ENCODE measurements around the gene CAMK2N2.

Gene CAMK2N2

GRCh38 chr3:184239221-184239620 is 22.1 kb downstream of the CAMK2N2 start:
- DNase-seq = no peak

DNA sequence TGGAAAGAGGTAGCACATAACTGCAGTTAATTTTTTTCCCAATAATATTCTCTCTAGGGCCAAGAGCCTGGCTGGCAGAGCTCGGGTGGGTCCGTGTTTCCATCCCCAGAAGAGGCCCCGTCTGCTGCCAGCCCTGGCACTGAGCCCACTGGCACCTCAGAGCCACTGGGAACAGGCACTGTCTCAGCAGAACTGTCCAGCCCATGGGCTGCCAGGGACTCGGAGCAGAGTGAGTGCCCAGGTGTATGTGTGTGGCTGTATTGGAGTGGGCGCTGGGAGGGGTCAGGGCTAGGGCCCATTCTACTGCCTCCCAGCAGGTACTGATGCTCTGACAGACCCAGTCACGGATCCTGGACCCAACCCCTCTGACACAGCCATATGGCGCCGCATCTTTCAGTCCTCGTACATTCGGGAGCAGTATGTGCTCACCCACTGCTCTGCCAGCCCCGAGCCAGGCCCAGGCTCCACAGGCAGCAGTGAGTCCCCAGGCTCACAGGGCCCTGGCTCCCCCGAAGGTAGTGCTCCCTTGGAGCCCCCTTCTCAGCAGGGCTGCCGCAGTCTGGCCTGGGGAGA is 23.0 kb downstream of the CAMK2N2 start:
- no peak for DNase-seq

GRCh38 chr3:184237807-184238206 is 23.5 kb downstream of the CAMK2N2 start:
- no peak for DNase-seq

DNA sequence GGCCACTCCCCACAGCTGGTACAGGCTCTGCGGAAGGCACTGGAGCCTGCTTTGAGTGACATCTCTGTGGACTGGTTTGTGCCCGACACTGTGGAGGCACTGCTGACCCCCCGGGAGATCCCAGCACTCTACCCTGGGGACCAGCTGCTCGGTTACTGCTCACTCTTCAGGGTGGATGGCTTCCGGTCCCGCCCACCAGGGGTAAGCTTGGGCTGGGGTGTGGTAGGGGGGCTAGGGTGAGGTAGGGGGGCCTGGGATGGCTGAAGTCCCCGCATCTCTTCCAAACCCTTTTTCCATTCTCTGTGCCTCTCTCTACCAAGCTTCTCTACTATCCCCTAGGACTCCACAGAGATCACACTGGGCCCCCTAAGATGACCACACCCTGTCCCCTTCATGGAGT is 24.1 kb downstream of the CAMK2N2 start:
- no peak for DNase-seq

DNA sequence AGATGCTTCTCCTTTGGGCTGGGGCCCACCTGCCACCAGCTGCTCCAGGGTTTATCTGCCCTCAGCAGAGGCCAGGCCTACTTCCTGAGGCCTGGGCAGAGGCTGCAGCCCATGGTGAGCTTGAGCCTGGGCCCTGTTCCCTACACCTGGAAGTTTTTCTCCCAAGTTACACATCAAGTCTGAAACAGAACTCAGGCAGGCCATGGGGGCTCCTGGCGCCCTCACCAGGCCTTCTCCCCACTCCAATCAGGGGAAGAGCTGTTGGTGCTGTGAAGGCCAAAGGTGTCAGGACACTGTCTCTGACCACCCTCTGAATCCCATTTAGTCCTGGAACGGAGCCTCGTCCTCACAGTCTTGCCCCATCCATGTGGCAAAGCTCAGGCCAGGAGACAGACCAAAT is 24.7 kb downstream of the CAMK2N2 start:
- DNase-seq = no peak

GRCh38 chr3:184236033-184236410 is 25.3 kb downstream of the CAMK2N2 start:
- DNase-seq = no peak

DNA sequence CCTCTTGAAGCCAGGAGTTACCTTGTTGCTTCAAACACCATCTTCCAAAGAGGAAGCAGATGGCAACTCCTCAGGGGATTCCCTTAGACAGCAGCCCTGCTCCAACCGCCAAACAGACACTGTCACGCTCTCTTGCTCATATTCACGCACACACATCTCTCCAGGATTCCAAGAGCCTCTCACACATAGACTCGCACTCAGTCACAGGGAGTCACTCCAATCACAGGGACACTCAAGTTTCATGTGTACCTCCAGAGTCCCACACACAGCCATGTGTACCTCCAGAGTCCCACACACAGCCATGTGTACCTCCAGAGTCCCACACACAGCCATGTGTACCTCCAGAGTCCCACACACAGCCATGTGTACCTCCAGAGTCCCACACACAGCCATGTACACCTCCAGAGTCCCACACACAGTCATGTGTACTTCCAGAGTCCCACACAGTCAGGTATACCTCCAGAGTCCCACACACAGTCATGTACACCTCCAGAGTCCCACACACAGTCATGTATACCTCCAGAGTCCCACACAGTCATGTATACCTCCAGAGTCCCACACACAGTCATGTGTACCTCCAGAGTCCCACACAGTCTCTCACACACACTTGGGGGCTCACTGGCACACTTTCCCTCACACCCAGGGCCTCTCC is 25.8 kb downstream of the CAMK2N2 start:
- DNase-seq = no peak

DNA sequence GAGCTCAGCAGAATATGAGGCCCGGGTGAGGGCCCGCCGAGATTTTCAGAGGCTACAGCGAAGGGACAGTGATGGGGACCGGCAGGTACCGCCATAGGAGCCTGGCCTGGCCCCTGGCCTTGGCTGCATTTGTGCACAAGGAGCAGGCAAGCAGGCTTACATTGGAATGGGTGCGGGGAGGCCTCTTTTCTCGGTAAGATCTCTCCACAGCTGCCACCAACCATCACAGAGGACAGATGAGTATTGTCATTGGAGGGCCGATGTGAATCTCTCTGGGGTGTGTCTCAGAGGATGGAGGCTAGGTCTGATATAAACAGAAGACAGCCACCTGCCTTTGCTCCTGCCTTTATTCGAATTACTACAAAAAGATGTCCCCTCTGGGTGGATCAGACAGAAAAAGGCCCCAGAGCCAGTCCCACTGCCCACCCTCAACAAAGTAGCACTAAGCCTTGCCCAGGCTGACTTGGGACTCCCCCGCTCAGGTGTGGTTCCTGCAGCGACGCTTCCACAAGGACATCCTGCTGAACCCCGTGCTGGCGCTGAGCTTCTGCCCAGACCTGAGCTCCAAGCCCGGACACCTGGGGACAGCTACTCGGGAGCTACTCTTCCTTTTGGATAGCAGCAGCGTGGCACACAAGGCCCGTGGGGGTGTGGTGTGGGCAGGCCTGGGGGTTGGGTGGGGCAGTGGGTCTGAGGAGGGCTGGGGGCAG is 26.5 kb downstream of the CAMK2N2 start:
- DNase-seq = no peak

- DNase-seq = no peak
Measured at GRCh38 chr3:184234224-184234623, 27.1 kb downstream of the CAMK2N2 start.

DNA sequence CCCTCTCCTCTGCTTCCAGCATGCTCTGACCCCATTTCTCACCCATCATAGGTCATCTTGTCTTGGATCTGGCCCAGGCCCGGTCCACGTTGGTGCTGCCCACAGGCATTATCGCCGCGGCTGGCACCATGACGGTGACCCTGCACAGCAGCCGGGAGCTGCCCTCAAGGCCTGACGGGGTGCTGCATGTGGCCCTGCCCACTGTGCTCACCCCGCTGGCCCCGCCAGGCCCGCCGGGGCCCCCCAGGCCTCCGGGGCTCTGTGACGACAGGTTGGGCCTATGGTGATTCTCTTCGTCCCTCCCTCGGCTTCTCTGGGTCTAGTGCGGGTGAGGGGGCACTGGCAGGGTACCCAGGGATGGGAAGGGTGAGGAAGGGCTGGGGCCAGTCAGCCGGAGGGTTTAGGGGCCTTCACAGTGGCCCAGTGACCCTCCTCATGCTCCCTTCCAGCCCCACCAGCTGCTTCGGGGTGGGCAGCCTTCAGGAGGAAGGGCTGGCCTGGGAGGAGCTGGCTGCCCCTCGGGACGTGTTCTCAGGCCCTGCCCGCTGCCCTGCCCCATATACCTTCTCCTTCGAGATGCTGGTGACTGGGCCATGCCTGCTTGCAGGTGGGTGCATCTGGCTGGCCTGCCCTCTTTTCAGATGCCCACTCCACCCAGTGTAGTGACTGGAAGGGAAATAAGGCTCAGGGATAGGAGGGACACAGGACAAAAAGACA is 28.1 kb downstream of the CAMK2N2 start:
- DNase-seq = no peak

- no peak for DNase-seq
Measured at GRCh38 chr3:184231671-184232070, 29.7 kb downstream of the CAMK2N2 start.

- no peak for DNase-seq
Measured at GRCh38 chr3:184230603-184231528, 30.5 kb downstream of the CAMK2N2 start.

DNA sequence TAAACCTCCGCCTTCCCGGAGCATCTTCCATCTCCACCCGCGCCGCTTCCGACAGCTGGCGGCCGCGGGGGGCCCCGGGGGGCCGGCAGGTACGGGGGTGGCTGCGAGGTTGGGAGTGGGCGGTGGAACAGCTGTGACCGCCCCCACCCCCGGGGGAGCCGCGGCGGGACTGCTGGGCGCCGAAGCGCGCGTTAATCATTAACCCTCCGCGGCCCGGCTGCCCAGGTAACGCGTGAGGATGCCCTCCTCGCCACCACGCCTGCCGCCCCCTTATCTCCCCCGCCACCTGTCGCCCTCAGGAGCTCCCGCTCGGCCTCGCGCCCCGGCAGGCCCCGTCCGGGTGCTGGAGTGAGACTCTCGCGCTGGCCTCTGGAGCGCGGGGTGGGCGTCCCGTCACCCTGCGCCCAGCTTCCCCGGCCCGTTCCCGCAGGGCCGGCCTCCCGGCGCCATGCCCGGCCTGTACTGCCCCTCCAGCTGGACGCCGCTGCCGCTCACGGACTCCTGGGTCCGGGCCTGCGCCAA is 31.2 kb downstream of the CAMK2N2 start:
- DNase-seq = no peak

DNA sequence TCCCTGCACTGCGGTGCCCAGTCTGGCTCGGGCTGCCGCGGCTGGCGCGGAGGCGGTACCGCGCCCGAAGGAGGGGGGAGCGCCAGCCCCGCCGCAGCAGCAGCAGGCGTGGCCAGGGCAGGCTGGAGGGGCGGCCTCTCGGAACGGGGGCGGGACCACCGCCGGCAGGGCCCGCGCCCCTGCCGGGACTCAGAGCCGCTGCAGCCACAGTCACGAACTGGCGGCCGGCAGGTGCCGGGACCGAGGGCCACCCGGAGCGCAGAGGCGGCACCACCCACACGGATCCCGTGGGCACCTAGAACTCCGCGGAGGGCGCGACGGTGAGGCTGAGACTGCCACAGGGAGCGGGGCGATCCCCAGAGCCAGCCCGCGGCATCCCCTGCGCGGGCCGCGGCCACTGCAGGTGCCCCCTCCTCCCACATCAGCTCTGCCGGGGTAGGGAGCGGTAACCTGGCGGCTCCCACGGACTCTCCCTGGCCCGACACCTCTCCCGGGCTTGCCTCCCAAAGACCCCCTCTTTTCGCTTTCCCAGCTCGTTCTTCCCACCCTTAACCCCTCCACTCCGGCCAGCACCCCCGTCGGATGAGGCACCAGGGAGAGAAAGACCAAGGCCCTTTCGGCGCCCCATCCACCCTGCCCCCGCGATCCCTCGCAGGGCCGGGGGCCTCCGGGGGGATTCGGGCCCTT is 31.8 kb downstream of the CAMK2N2 start, which contains the start of gene VWA5B2:
VWA5B2 (plus strand) TSS at position 192 of the 687 bp plus-strand sequence. CDS start 944 bp downstream, outside the sequence.
- DNase-seq = peak; percentile 74

DNA sequence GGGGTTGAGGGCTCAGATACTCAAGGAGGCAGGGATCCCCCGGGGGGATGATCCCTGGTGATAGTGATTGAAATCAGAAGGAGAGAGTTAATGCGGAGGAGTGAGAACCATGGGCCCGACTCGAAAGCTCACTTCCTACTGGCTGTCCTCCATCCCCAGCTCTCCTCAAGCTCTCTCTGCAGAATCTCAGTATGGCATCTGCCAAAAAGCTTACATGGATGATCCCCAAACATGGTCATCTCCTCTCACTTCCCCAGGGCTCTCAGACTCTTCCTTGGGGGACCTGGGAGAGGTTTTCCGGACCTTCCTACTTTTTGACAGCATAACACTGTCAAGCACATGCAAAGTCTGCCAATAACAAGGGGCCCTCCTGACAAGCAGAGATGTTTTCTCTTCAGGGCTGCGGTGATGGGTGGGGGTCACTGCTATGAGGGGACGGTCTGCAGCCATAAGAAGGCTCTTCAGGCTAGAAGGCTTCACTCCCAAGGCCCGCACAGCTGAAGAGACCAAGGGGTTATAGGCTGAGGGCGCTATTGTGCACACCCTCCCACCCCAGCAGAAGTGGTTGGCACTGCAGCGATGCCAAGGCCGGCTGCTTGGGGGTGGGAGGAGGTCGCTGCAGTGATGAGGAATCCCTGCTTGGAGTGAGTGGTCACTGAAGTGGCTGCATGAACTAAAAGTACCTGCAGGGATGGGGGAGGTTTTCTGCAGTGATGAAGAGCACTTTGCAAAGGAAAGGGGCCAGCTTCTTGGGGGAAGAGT is 32.8 kb downstream of the CAMK2N2 start:
- no peak for DNase-seq

- DNase-seq = peak; percentile 65
Measured at GRCh38 chr3:184227481-184227935, 33.8 kb downstream of the CAMK2N2 start.

DNA sequence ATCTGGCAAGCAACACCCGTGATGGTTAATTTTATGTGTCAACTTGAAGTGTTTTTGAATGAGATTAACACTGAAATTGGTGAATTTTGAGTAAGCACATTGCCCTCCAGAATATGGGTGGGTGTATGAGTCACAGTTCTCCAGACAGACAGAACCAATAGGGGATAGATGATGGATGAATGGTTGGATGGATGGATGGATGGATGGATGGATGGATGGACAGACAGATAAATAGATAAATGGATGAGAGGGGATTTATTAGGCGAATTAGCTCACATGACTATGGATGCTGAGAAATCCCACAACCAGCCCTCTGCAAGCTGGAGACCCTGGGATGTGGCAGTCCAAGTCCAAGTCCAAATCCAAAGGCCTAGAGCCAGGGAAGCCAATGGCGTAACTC is 37.4 kb downstream of the CAMK2N2 start:
- no peak for DNase-seq

DNA sequence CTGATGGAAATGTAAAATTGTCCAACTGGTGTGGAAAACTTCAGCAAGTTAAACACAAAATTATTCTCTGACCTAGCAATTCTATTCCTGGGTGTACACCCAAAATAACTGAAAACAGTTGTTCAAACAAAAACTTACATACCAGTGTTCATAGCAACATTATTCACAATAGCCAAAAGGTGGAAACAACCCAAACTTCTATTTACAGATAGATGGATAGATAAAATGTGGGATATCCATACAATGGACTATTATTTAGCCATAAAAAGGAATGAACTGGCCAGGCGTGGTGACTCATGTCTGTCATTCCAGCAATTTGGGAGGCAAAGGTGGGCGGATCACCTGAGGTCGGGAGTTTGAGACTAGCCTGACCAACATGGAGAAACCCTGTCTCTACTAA is 38.8 kb downstream of the CAMK2N2 start:
- DNase-seq = no peak

DNA sequence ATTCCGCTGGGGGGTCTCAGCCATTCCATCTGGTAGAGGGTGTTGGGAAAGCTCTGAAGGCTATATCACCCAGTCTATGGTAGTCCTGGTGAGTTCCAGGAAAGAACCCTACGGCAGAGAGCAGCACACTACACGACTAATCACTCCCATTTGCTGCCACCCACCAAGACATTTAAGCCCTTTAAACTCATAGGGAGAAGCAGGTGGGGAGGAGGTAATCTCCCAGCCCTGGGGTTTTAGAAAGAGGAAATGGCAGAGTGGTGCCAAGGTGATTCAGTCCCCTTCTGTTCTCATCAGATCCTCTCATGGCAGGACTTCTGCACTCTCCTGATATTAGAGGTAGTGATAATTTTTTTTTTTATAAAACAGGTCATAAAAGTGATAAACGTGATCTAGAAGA is 42.5 kb downstream of the CAMK2N2 start:
- no peak for DNase-seq

GRCh38 chr3:184211718-184212117 is 49.6 kb downstream of the CAMK2N2 start:
- no peak for DNase-seq

DNA sequence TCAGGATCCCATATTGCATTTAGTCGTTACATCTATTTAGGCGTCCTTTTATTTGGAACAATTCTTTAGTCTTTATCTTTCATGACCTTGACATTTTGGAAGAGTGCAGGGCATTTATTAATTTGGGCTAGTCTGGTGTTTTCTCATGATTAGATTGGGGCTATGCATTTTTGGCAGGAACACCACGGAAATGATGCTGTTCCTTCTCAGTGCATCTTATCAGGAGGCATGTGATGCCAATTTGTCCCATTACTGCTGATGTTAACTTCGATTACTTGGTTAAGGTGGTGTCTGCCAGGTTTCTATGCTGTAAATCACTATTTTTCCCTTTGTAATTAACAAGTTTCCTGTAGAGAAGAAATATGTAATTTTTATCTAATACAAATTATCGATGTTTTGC is 50.1 kb downstream of the CAMK2N2 start:
- no peak for DNase-seq
